IMR-90 (cell line): ENCODE data around the gene HPSE2. TPM values are rescaled to one million over a fixed set of nuclear protein-coding genes. Genes with fewer than 3 reads are reported as not detected.

Experiments used
- ATAC-seq: fragments of 200-7000 bp; cut with Tn5 transposase; 2 replicates; pipeline ENCODE4 v1.9.1; 2020; ENCODE audit warnings: low read depth, mild to moderate bottlenecking, moderate library complexity
- BruUV-seq: library from RNA; stranded (reverse); fragments of 400-500 nt; replicated peaks from 2 replicates; lab custom pipeline; 2021; lab: Mats Ljungman, UMichigan
- CTCF ChIA-PET: fragments of 300-600 bp; formaldehyde crosslinking; extraction: SDS; loops from one replicate; lab custom pipeline; 2021; ENCODE audit warnings: antibody characterized with exemption; lab: Yijun Ruan, JAX
- POLR2A ChIA-PET: fragments of 300-600 bp; sonication (Branson Sonifier 250); formaldehyde crosslinking; loops from one replicate; lab custom pipeline; 2022; ENCODE audit warnings: antibody characterized with exemption; ENCODE audit not compliant: unreplicated experiment; lab: Charles Lee
- DNase-seq: peaks from one replicate; pipeline ENCODE4 v3.0.0; 2013
- H2AFZ ChIP-seq: replicated peaks from 2 replicates; pipeline ENCODE3; 2013; ENCODE audit warnings: low read length, mild to moderate bottlenecking; ENCODE audit not compliant: poor library complexity
- H2AK5ac ChIP-seq: 2 replicates; pipeline ENCODE4 v1.6.1; 2013; ENCODE audit warnings: low read depth, low read length, inconsistent platforms
- H2AK9ac ChIP-seq: replicated peaks from 2 replicates; pipeline ENCODE3; 2013; ENCODE audit warnings: mild to moderate bottlenecking, low read depth, low read length, moderate library complexity; ENCODE audit not compliant: poor library complexity
- H2BK120ac ChIP-seq: 2 replicates; pipeline ENCODE4 v1.6.1; 2013; ENCODE audit warnings: low read depth, low read length, inconsistent platforms
- H2BK15ac ChIP-seq: 3 replicates; pipeline ENCODE4 v1.6.1; 2013; ENCODE audit warnings: low read depth, low read length, inconsistent platforms
- H2BK20ac ChIP-seq: 2 replicates; pipeline ENCODE4 v1.6.1; 2013; ENCODE audit warnings: low read depth, mild to moderate bottlenecking, inconsistent platforms, low read length, moderate library complexity
- H2BK5ac ChIP-seq: 2 replicates; pipeline ENCODE4 v1.6.1; 2013; ENCODE audit warnings: mild to moderate bottlenecking, low read depth, low read length, inconsistent platforms; ENCODE audit not compliant: poor library complexity, severe bottlenecking
- H3K14ac ChIP-seq: replicated peaks from 2 replicates; pipeline ENCODE4 v1.6.1; 2013; ENCODE audit warnings: low read depth, low read length, inconsistent platforms
- H3K18ac ChIP-seq: 2 replicates; pipeline ENCODE4 v1.6.1; 2013; ENCODE audit warnings: low read depth, low read length, control low read depth
- H3K23ac ChIP-seq: 2 replicates; pipeline ENCODE4 v1.6.1; 2013; ENCODE audit warnings: low read depth, low read length, inconsistent platforms
- H3K27ac ChIP-seq: 2 replicates; pipeline ENCODE4 v1.5.1; 2013; ENCODE audit warnings: mild to moderate bottlenecking, control low read depth, low read length; ENCODE audit not compliant: insufficient read depth
- H3K27me3 ChIP-seq: 2 replicates; pipeline ENCODE4 v1.6.1; 2013; ENCODE audit warnings: low read length; ENCODE audit not compliant: control insufficient read depth, insufficient read depth
- H3K36me3 ChIP-seq: 2 replicates; pipeline ENCODE4 v1.6.1; 2013; ENCODE audit warnings: low read length, mixed read lengths; ENCODE audit not compliant: control insufficient read depth, insufficient read depth
- H3K4ac ChIP-seq: 2 replicates; pipeline ENCODE4 v1.6.1; 2013; ENCODE audit warnings: low read depth, low read length, inconsistent platforms
- H3K4me1 ChIP-seq: 2 replicates; pipeline ENCODE4 v1.6.1; 2013; ENCODE audit warnings: low read length, mixed read lengths; ENCODE audit not compliant: control insufficient read depth, insufficient read depth
- H3K4me2 ChIP-seq: 2 replicates; pipeline ENCODE4 v1.6.1; 2013; ENCODE audit warnings: low read depth, mild to moderate bottlenecking, control low read depth, low read length, moderate library complexity
- H3K4me3 ChIP-seq: 2 replicates; pipeline ENCODE4 v1.5.1; 2013; ENCODE audit warnings: low read depth, mild to moderate bottlenecking, control low read depth, low read length, moderate library complexity; ENCODE audit not compliant: insufficient read depth
- H3K56ac ChIP-seq: 2 replicates; pipeline ENCODE4 v1.6.1; 2013; ENCODE audit warnings: low read length, inconsistent platforms; ENCODE audit not compliant: insufficient read depth; ENCODE audit errors: extremely low read depth
- H3K79me1 ChIP-seq, 2 experiments: 2 replicates each; pipeline ENCODE4 v1.6.1; 2013; ENCODE audit warnings: low read length in 2 of 2, inconsistent platforms in 1 of 2, low read depth in 1 of 2
- H3K9ac ChIP-seq: 2 replicates; pipeline ENCODE4 v1.6.1; 2013; ENCODE audit warnings: low read depth, low read length, control low read depth
- H3K9me1 ChIP-seq: 2 replicates; pipeline ENCODE4 v1.6.1; 2013; ENCODE audit warnings: low read length, inconsistent platforms; ENCODE audit not compliant: insufficient read depth
- H3K9me3 ChIP-seq: 2 replicates; pipeline ENCODE4 v1.6.1; 2013; ENCODE audit warnings: low read length; ENCODE audit not compliant: control insufficient read depth, insufficient read depth
- H4K20me1 ChIP-seq: 2 replicates; pipeline ENCODE4 v1.6.1; 2013; ENCODE audit warnings: low read length, inconsistent platforms; ENCODE audit not compliant: insufficient read depth
- H4K5ac ChIP-seq: 2 replicates; pipeline ENCODE4 v1.6.1; 2013; ENCODE audit warnings: mild to moderate bottlenecking, low read depth, low read length, control low read depth
- H4K8ac ChIP-seq, 2 experiments: 2 replicates each; pipeline ENCODE4 v1.6.1; 2013; ENCODE audit warnings: low read depth in 2 of 2, low read length in 2 of 2, control low read depth in 1 of 2, inconsistent platforms in 1 of 2
- H4K91ac ChIP-seq: 2 replicates; pipeline ENCODE4 v1.6.1; 2013; ENCODE audit warnings: low read depth, low read length, inconsistent platforms; ENCODE audit not compliant: insufficient read depth
- BHLHE40 ChIP-seq: fragments of 150-350 bp; IDR thresholded peaks from 2 replicates; pipeline ENCODE4 v1.6.1; 2016; ENCODE audit warnings: mild to moderate bottlenecking, low read depth, low read length
- CEBPB ChIP-seq: IDR thresholded peaks from 2 replicates; pipeline ENCODE4 v1.6.1; 2012; ENCODE audit warnings: low read depth, low read length, improper control_type of control experiment
- CHD1 ChIP-seq: IDR thresholded peaks from 2 replicates; pipeline ENCODE4 v1.6.1; 2012; ENCODE audit warnings: low read depth, low read length, improper control_type of control experiment
- FOS ChIP-seq: fragments of 150-350 bp; IDR thresholded peaks from 2 replicates; pipeline ENCODE4 v1.6.1; 2016; ENCODE audit warnings: low read depth, low read length
- MAFK ChIP-seq: IDR thresholded peaks from 2 replicates; pipeline ENCODE4 v1.6.1; 2012; ENCODE audit warnings: low read depth, low read length, improper control_type of control experiment
- MAZ ChIP-seq: IDR thresholded peaks from 2 replicates; pipeline ENCODE4 v1.6.1; 2012; ENCODE audit warnings: low read depth, mild to moderate bottlenecking, low read length, improper control_type of control experiment, moderate library complexity, borderline replicate concordance
- MXI1 ChIP-seq: IDR thresholded peaks from 2 replicates; pipeline ENCODE4 v1.6.1; 2012; ENCODE audit warnings: low read depth, mild to moderate bottlenecking, low read length, moderate library complexity, borderline replicate concordance
- POLR2A ChIP-seq: IDR thresholded peaks from 2 replicates; pipeline ENCODE4 v1.6.1; 2012; ENCODE audit warnings: mild to moderate bottlenecking, low read depth, low read length
- RAD21 ChIP-seq: IDR thresholded peaks from 2 replicates; pipeline ENCODE4 v1.6.1; 2012; ENCODE audit warnings: low read length, improper control_type of control experiment
- RCOR1 ChIP-seq: IDR thresholded peaks from 2 replicates; pipeline ENCODE4 v1.6.1; 2012; ENCODE audit warnings: mild to moderate bottlenecking, low read length, improper control_type of control experiment; ENCODE audit not compliant: insufficient replicate concordance
- RFX5 ChIP-seq: IDR thresholded peaks from 2 replicates; pipeline ENCODE4 v1.8.0; 2012; ENCODE audit warnings: low read depth, mild to moderate bottlenecking, low read length, moderate library complexity
- SMC3 ChIP-seq: fragments of 150-350 bp; IDR thresholded peaks from 2 replicates; pipeline ENCODE4 v1.6.1; 2016; ENCODE audit warnings: low read depth, mild to moderate bottlenecking, antibody characterized with exemption, low read length, moderate library complexity
- WGBS, 2 experiments: methylation state at CpG; one replicate each; pipeline versions ENCODE4 v1.1.5 to v1.1.7; 2013; ENCODE audit warnings: missing lambda C conversion rate in 2 of 2; ENCODE audit not compliant: insufficient read length in 1 of 2; ENCODE audit errors: extremely low coverage in 2 of 2; 5-methylcytosine and 5-hydroxymethylcytosine counted together
- dilution Hi-C: fragments of 300-500 bp; cut with HindIII; formaldehyde crosslinking; loops from one replicate; pipeline ENCODE4 v1.14.3; 2018; ENCODE audit warnings: low sequenced_read_pairs; ENCODE audit not compliant: unreplicated experiment
- in situ Hi-C: fragments of 300-500 bp; cut with MboI; formaldehyde crosslinking; loops from 3 replicates; pipeline ENCODE4 v1.14.3; 2019; ENCODE audit warnings: low sequenced_read_pairs, inconsistent platforms, mixed read lengths
- intact Hi-C: fragments of 100-400 bp; cut with micrococcal nuclease; formaldehyde crosslinking; loops from 2 replicates; pipeline ENCODE4 v1.10.0; 2022
- polyA plus RNA-seq, 3 experiments: library from polyadenylated mRNA; depleted of rRNA; stranded (reverse); fragments of >200 nt; gene quantifications; 2 replicates each; pipeline ENCODE4 v1.2.3, GENCODE V29; 2012; ENCODE audit warnings: low replicate concordance in 1 of 3
- total RNA-seq: library from RNA; depleted of rRNA; stranded (reverse); fragments of >200 nt; gene quantifications from 2 replicates; pipeline ENCODE4 v1.2.3, GENCODE V29; 2012
- TF ChIP-seq, protein P1 (sequence below): fragments of 150-350 bp; IDR thresholded peaks from 2 replicates; pipeline ENCODE4 v1.6.1; 2016; ENCODE audit warnings: low read depth, mild to moderate bottlenecking, low read length, moderate library complexity, borderline replicate concordance
- TF ChIP-seq, protein P2 (sequence below): conservative IDR thresholded peaks from 2 replicates; pipeline ENCODE4 v1.5.1; 2012; ENCODE audit warnings: mild to moderate bottlenecking, low read depth, low read length, improper control_type of control experiment
- TF ChIP-seq, protein P3 (sequence below): fragments of 150-350 bp; IDR thresholded peaks from 2 replicates; pipeline ENCODE4 v1.6.1; 2017; ENCODE audit warnings: mild to moderate bottlenecking, antibody characterized with exemption, low read length, low read depth

Gene HPSE2
- total and polyA plus RNA-seq, 2 of the 4 experiments (the other 2 are of a cell fraction) = not detected

DNA sequence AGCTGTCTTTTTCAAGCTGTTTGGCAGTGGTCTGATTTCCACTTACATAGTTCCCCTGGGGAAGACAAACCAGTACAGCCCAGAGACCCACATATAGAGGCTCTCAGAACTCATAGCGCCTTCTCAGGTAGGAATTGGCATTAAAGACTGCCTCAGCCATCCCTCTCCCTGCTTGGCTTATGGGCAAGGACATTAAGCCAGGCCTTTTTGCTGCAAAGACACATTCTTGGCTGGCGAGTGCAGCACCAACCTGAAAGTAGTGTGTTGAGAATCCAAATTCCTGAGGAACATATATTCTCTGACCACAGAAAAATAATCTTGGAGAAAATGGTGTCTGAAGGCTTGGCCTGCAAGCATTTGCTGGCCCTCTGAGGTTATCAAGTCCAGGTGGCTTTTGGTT, 749.7 kb downstream of the HPSE2 start:
- Histone ChIP-seq H3K56ac (no peak overlapping the region), H2BK5ac (peak overlapping the region; percentile 7), H3K4me1 (peaks cover 4% of the 10 kb centered on the region), H2BK15ac (no peak overlapping the region), H2AK9ac (no peak overlapping the region), H2BK120ac (0 out of 2 replicates have a peak overlapping the region, but pooled peaks have one; percentile 8), H3K9me1 (no peaks in the 10 kb centered on the region), H3K36me3 (no peaks in the 10 kb centered on the region), H3K4me3 (no peak overlapping the region), H3K27ac (no peak overlapping the region), H3K27me3 (no peaks in the 10 kb centered on the region), H3K79me1 (no peaks in the 10 kb centered on the region), H4K5ac (no peak overlapping the region; the same call in 1 of the 2 replicates), H3K4ac (no peak overlapping the region), H2BK20ac (0 out of 2 replicates have a peak overlapping the region, but pooled peaks have one; percentile 12), H3K4me2 (no peak overlapping the region), H3K23ac (no peak overlapping the region), H3K9me3 (no peaks in the 10 kb centered on the region), H2AK5ac (no peak overlapping the region), H2AFZ (peak overlapping the region; percentile 3), H3K9ac (no peak overlapping the region), H3K14ac (no peak overlapping the region), H4K91ac (no peak overlapping the region), H4K8ac (no peak overlapping the region), H3K18ac (no peak overlapping the region), H4K20me1 (no peaks in the 10 kb centered on the region)
- peak; percentile 17; the same call in 1 of the 2 replicates for ATAC-seq
- dilution Hi-C loops (no loop called here), intact Hi-C loops (no loop called here), in situ Hi-C loops (no loop called here)
- POLR2A ChIA-PET = no interaction called here
- no CpG with 5 or more reads among the region's 2 CpGs for WGBS, 2 experiments
- no TSS peak for BruUV-seq
- TF ChIP-seq RFX5 = no peak
- no peak for TF ChIP-seq MAZ
- no peak for TF ChIP-seq BHLHE40
- TF ChIP-seq, protein P1, sequence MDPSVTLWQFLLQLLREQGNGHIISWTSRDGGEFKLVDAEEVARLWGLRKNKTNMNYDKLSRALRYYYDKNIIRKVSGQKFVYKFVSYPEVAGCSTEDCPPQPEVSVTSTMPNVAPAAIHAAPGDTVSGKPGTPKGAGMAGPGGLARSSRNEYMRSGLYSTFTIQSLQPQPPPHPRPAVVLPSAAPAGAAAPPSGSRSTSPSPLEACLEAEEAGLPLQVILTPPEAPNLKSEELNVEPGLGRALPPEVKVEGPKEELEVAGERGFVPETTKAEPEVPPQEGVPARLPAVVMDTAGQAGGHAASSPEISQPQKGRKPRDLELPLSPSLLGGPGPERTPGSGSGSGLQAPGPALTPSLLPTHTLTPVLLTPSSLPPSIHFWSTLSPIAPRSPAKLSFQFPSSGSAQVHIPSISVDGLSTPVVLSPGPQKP = no peak
- no peak for TF ChIP-seq POLR2A
- TF ChIP-seq FOS = no peak
- no peak for TF ChIP-seq MXI1
- TF ChIP-seq RCOR1 = no peak
- TF ChIP-seq, protein P2, sequence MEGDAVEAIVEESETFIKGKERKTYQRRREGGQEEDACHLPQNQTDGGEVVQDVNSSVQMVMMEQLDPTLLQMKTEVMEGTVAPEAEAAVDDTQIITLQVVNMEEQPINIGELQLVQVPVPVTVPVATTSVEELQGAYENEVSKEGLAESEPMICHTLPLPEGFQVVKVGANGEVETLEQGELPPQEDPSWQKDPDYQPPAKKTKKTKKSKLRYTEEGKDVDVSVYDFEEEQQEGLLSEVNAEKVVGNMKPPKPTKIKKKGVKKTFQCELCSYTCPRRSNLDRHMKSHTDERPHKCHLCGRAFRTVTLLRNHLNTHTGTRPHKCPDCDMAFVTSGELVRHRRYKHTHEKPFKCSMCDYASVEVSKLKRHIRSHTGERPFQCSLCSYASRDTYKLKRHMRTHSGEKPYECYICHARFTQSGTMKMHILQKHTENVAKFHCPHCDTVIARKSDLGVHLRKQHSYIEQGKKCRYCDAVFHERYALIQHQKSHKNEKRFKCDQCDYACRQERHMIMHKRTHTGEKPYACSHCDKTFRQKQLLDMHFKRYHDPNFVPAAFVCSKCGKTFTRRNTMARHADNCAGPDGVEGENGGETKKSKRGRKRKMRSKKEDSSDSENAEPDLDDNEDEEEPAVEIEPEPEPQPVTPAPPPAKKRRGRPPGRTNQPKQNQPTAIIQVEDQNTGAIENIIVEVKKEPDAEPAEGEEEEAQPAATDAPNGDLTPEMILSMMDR = no peak
- TF ChIP-seq RAD21 = no peak
- TF ChIP-seq MAFK = no peak
- no peak for TF ChIP-seq SMC3
- TF ChIP-seq, protein P3, sequence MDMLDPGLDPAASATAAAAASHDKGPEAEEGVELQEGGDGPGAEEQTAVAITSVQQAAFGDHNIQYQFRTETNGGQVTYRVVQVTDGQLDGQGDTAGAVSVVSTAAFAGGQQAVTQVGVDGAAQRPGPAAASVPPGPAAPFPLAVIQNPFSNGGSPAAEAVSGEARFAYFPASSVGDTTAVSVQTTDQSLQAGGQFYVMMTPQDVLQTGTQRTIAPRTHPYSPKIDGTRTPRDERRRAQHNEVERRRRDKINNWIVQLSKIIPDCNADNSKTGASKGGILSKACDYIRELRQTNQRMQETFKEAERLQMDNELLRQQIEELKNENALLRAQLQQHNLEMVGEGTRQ = no peak
- TF ChIP-seq CEBPB = no peak
- no peak for TF ChIP-seq CHD1
- peak; percentile 35 for DNase-seq
- CTCF ChIA-PET = no interaction called here
